ENCODE measurements around the gene PHF8.

DNA sequence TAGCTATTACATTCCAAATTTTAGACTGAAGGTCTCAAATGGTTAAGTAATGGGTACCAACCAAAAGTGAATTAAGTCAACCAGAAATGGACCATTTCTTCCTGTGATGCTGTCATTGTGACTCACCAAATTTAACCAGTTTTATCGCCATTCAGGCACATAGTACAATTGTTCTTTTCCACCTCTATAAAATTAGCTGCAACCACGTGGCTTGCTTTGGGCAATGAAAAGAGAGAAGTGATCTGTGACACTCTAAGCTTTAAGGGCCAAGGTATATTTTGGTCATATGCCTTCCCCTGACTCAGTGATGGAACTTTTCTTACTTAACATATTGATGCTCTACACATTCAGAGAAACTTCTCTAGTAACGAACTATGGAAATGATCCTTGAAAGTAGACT is 20.3 kb upstream of the PHF8 start:
- TF ChIP-seq, protein P1, sequence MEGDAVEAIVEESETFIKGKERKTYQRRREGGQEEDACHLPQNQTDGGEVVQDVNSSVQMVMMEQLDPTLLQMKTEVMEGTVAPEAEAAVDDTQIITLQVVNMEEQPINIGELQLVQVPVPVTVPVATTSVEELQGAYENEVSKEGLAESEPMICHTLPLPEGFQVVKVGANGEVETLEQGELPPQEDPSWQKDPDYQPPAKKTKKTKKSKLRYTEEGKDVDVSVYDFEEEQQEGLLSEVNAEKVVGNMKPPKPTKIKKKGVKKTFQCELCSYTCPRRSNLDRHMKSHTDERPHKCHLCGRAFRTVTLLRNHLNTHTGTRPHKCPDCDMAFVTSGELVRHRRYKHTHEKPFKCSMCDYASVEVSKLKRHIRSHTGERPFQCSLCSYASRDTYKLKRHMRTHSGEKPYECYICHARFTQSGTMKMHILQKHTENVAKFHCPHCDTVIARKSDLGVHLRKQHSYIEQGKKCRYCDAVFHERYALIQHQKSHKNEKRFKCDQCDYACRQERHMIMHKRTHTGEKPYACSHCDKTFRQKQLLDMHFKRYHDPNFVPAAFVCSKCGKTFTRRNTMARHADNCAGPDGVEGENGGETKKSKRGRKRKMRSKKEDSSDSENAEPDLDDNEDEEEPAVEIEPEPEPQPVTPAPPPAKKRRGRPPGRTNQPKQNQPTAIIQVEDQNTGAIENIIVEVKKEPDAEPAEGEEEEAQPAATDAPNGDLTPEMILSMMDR (IDR thresholded peaks at IDR 0.05; ENCODE audit: insufficient read depth, low read length, poor library complexity, severe bottlenecking), result no peak
- TF ChIP-seq EZH2phosphoT487 (conservative IDR thresholded peaks at IDR 0.05; ENCODE audit: low read length), result no peak

Measured in SU-DHL-6 (cell line).